ENCODE measurements around the gene CD46. TPM values are rescaled to one million over a fixed set of nuclear protein-coding genes. Genes with fewer than 3 reads are reported as not detected.

The CD46 gene
- total and polyA plus RNA-seq, 2 donors (not counting 1 experiment from before 2014, with no cell fraction given), result 38.6 to 173 TPM

- H2AFZ ChIP-seq (ENCODE audit: insufficient read depth, low read depth, low read length, poor library complexity, severe bottlenecking), result no peak overlapping the region
- POLR2A ChIA-PET, result interaction anchor here (1.4 to 1.7 kb wide), 2 partner anchors 9 to 11 kb away, joined by 4 read pairs; no protein-coding TSS in a partner anchor
- intact Hi-C loops (cut with micrococcal nuclease), result no loop called here
- H3K36me3 ChIP-seq (replicated peaks in 1 of 2; ENCODE audit: control extremely low read depth in 1 of 2, control insufficient read depth in 1 of 2, extremely low read depth in 1 of 2, insufficient read depth in 2 of 2, low read length in 1 of 2), result peaks cover 1 to 98% of the 10 kb centered on the region in 2 experiments
- H3K4me1 Mint-ChIP-seq, result peaks cover 88% of the 10 kb centered on the region
- H3K27me3 ChIP-seq (replicated peaks in 1 of 4; ENCODE audit: control extremely low read depth in 1 of 4, control insufficient read depth in 3 of 4, insufficient read depth in 4 of 4, low read length in 3 of 4), result no peaks in the 10 kb centered on the region
- no peak for ATAC-seq (ENCODE audit: low read depth)
- no peak for TF ChIP-seq CTCF (IDR thresholded peaks at IDR 0.05)
- no peak for TF ChIP-seq EZH2 (IDR thresholded peaks at IDR 0.05; ENCODE audit: borderline replicate concordance, insufficient read depth, low read depth, low read length, poor library complexity, severe bottlenecking)
- peaks cover 26 to 37% of the 10 kb centered on the region in 2 donors for H3K4me1 ChIP-seq (ENCODE audit: control insufficient read depth in 2 of 2, insufficient read depth in 2 of 2, low read length in 2 of 2)
- CTCF ChIA-PET, result interaction anchor here (1.2 to 4.6 kb wide), 11 partner anchors 8 to 152 kb away, joined by 3 to 68 read pairs (median 5); no protein-coding TSS in a partner anchor
- no peaks in the 10 kb centered on the region for H3K27me3 Mint-ChIP-seq
- peaks cover 87% of the 10 kb centered on the region for H3K79me2 ChIP-seq (ENCODE audit: control insufficient read depth, insufficient read depth, low read length)
- DNase-seq, result peak; percentile 17
- no peak overlapping the region for H3K9ac ChIP-seq (ENCODE audit: low read length)
- no peaks in the 10 kb centered on the region for H3K9me3 Mint-ChIP-seq (ENCODE audit: insufficient read depth)
- no peaks in the 10 kb centered on the region for H3K9me3 ChIP-seq (ENCODE audit: control extremely low read depth in 1 of 3, control insufficient read depth in 2 of 3, insufficient read depth in 1 of 3, low read length in 2 of 3)
- 98% methylated on average over 9 of the region's 10 CpGs for WGBS (ENCODE audit: insufficient coverage)
- H3K4me3 Mint-ChIP-seq, result peak overlapping the region; percentile 15
- H3K27ac Mint-ChIP-seq, result peak overlapping the region; percentile 46
- H3K27ac ChIP-seq (ENCODE audit: low read length in 2 of 2), result peak overlapping the region in 1 of 2 donors; percentile 11
- H4K20me1 ChIP-seq (ENCODE audit: control insufficient read depth, insufficient read depth, low read length, poor library complexity, severe bottlenecking), result peaks cover 76% of the 10 kb centered on the region
- no peak overlapping the region for H3K4me3 ChIP-seq (ENCODE audit: control extremely low read depth in 1 of 5, extremely low read depth in 1 of 5, insufficient read depth in 1 of 5, low read depth in 2 of 5, low read length in 4 of 5)
- H3K4me2 ChIP-seq (replicated peaks; ENCODE audit: low read depth, low read length, poor library complexity, severe bottlenecking), result no peak overlapping the region
Observed at GRCh38 chr1:207812778-207813511, 61.1 kb downstream of the CD46 start.

GRCh38 chr1:207813512-207813881, 61.6 kb downstream of the CD46 start:
- Histone ChIP-seq H3K27me3 (replicated peaks in 1 of 4; ENCODE audit: control extremely low read depth in 1 of 4, control insufficient read depth in 3 of 4, insufficient read depth in 4 of 4, low read length in 3 of 4) (no peaks in the 10 kb centered on the region), H4K20me1 (ENCODE audit: control insufficient read depth, insufficient read depth, low read length, poor library complexity, severe bottlenecking) (peaks cover 79% of the 10 kb centered on the region), H3K4me1 (ENCODE audit: control insufficient read depth in 2 of 2, insufficient read depth in 2 of 2, low read length in 2 of 2) (peaks cover 20 to 33% of the 10 kb centered on the region in 2 donors), H3K27ac (ENCODE audit: low read length in 2 of 2) (peak overlapping the region in 1 of 2 donors; percentile 24), H3K4me3 (ENCODE audit: control extremely low read depth in 1 of 5, extremely low read depth in 1 of 5, insufficient read depth in 1 of 5, low read depth in 2 of 5, low read length in 4 of 5) (no peak overlapping the region), H3K4me2 (replicated peaks; ENCODE audit: low read depth, low read length, poor library complexity, severe bottlenecking) (no peak overlapping the region), H3K9me3 (ENCODE audit: control extremely low read depth in 1 of 3, control insufficient read depth in 2 of 3, insufficient read depth in 1 of 3, low read length in 2 of 3) (no peaks in the 10 kb centered on the region), H3K9ac (ENCODE audit: low read length) (no peak overlapping the region), H3K79me2 (ENCODE audit: control insufficient read depth, insufficient read depth, low read length) (peaks cover 90% of the 10 kb centered on the region), H3K36me3 (replicated peaks in 1 of 2; ENCODE audit: control extremely low read depth in 1 of 2, control insufficient read depth in 1 of 2, extremely low read depth in 1 of 2, insufficient read depth in 2 of 2, low read length in 1 of 2) (peaks cover 1 to 96% of the 10 kb centered on the region in 2 experiments), H2AFZ (ENCODE audit: insufficient read depth, low read depth, low read length, poor library complexity, severe bottlenecking) (no peak overlapping the region)
- Mint-ChIP-seq H3K4me3 (peak overlapping the region; percentile 15), H3K27me3 (no peaks in the 10 kb centered on the region), H3K9me3 (ENCODE audit: insufficient read depth) (no peaks in the 10 kb centered on the region), H3K27ac (peak overlapping the region; percentile 46), H3K4me1 (peaks cover 86% of the 10 kb centered on the region)
- DNase-seq (no peak), ATAC-seq (ENCODE audit: low read depth) (no peak)
- no peak for TF ChIP-seq CTCF (IDR thresholded peaks at IDR 0.05)
- TF ChIP-seq EZH2 (IDR thresholded peaks at IDR 0.05; ENCODE audit: borderline replicate concordance, insufficient read depth, low read depth, low read length, poor library complexity, severe bottlenecking), result no peak
- WGBS (ENCODE audit: insufficient coverage), result 92% methylated on average over 2 of the region's 3 CpGs
- intact Hi-C loops (cut with micrococcal nuclease), result no loop called here
- ChIA-PET POLR2A (interaction anchor here (1.0 kb wide), 1 partner anchor 10 kb away, joined by 3 read pairs; no protein-coding TSS in a partner anchor), CTCF (interaction anchor here (1.7 to 4.6 kb wide), 2 partner anchors 57 to 71 kb away, joined by 4 to 68 read pairs; no protein-coding TSS in a partner anchor)
